ENCODE measurements around the gene AQP3.

The AQP3 gene

GRCh38 chr9:33447799-33448553 is 583 bp upstream of the AQP3 start:
- intact Hi-C loops (cut with DNase I), result no loop called here
- no peak for DNase-seq

- DNase-seq, result no peak
- intact Hi-C loops (cut with DNase I), result no loop called here
Observed at GRCh38 chr9:33446240-33446945, 1.0 kb downstream of the AQP3 start.

DNA sequence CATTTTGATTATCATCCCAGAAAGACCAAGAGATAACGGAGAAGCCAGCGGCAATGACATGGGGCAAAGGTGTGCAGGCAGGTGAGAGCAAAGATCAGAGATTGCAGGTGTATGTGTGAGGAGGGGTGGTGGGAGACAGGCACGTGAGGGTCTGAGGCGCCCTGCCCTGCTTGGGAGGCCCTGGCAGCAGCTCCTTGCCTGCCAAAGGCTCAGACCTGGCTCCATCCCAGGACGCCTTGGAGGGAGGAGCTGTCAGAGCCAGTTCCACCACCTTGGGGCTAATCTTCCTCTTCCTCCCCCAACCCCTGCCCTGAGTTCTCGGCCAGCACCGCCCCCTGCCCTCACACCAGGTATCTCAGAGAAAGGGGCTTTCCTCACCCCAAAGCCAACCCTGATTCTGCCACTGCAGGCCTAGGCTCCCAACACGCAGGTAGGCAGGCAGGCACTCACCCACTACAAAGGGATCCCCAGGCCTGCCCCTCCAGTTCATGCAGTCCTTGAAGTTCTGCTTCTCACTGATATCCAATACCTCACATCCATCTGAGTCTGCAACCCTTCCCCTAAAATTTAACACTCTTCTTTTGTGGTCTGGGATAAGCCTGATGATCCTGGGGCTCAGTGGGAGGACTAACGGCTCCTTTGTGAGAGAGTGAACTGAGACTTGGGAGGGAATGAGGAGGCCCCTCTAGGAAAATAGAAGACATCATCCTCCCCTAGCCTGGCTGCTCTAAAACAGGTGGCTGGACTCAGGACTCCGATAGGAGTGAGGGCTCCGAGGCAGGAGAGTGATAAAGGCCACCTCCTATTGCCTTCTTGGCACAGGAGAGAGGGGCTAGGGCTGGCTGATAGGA is 1.8 kb downstream of the AQP3 start:
- intact Hi-C loops (cut with DNase I), result no loop called here
- DNase-seq, result no peak

- DNase-seq, result no peak
- intact Hi-C loops (cut with DNase I), result no loop called here
Observed at GRCh38 chr9:33443464-33444154, 3.8 kb downstream of the AQP3 start.

GRCh38 chr9:33443047-33443446 is 4.3 kb downstream of the AQP3 start:
- intact Hi-C loops (cut with DNase I), result no loop called here
- DNase-seq, result no peak

GRCh38 chr9:33442125-33442524 is 5.3 kb downstream of the AQP3 start:
- DNase-seq, result no peak
- intact Hi-C loops (cut with DNase I), result no loop called here

GRCh38 chr9:33440609-33441008 is 6.8 kb downstream of the AQP3 start:
- DNase-seq, result no peak
- intact Hi-C loops (cut with DNase I), result no loop called here

DNA sequence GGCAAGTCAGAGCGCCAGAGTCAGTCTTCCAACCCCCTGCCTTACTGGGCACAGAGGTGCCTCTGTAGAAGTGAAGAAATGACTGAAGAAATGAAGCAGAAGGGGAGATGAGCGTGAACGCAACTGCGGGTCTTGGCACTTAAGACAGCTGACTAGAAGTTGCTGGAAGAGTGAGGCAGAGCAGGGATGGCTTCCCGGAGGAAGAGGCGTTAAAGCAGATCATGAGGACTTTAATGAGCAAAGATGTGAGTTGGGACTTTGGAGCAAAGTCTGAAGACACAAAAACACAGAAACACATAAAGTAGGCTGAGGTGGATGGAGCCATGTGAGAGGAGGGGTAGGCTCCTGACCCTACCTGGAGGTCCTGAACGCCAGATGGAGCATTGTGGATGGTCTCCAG is 7.2 kb downstream of the AQP3 start:
- DNase-seq, result no peak
- intact Hi-C loops (cut with DNase I), result no loop called here

GRCh38 chr9:33439731-33440130 is 7.7 kb downstream of the AQP3 start:
- DNase-seq, result no peak
- intact Hi-C loops (cut with DNase I), result no loop called here

GRCh38 chr9:33438926-33439680 is 8.3 kb downstream of the AQP3 start:
- intact Hi-C loops (cut with DNase I), result no loop called here
- DNase-seq, result no peak

DNA sequence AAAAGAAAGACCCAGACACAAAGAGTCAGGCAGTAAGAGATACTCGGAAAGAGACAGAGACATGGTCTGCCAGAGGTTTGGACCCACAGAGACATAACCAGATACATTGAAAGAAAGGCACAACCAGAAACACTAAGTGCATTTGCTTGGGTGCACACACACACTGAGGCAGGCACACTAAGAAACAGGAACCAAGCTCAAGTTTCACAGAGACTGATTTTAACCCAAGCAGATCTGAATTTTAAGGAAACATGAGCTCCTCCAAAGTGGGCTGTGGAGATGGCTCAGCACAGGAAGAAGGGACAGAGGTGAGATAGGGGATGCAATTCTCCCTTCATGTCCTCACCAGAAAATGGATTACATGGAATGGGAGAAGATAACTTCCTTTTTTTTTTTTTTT is 9.5 kb downstream of the AQP3 start:
- intact Hi-C loops (cut with DNase I), result no loop called here
- DNase-seq, result no peak

GRCh38 chr9:33437205-33437604 is 10.2 kb downstream of the AQP3 start:
- no peak for DNase-seq
- intact Hi-C loops (cut with DNase I), result no loop called here

GRCh38 chr9:33436445-33436844 is 10.9 kb downstream of the AQP3 start:
- intact Hi-C loops (cut with DNase I), result no loop called here

DNA sequence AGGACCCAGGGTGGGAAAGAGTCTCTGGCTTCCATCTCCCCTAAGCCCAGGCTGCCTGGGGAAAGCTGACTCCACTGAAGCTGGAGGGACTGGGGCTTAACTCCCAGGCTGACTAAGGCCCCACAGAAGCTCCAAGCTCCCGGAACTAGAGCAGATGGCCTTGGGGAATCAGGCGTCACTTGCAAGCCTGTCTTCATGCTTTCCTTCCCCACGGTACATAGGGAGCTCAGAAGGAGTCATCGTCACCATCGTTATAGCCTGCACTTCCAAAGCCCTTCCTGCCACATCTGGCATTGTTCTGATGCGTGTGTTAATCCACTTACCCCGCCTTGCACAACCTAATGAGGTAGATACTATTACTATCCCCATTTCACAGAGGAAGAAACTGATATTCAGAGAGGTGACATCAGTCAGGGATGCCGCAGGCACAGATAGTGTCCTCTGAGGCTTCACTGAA is 11.5 kb downstream of the AQP3 start:
- no peak for DNase-seq
- intact Hi-C loops (cut with DNase I), result no loop called here

More at GRCh38 chr9:33436445-33436844, 10.9 kb downstream of the AQP3 start:
- no peak for DNase-seq

GRCh38 chr9:33434317-33435105 is 12.9 kb downstream of the AQP3 start:
- no peak for DNase-seq
- intact Hi-C loops (cut with DNase I), result no loop called here

GRCh38 chr9:33433871-33434270 is 13.5 kb downstream of the AQP3 start:
- intact Hi-C loops (cut with DNase I), result no loop called here
- no peak for DNase-seq

DNA sequence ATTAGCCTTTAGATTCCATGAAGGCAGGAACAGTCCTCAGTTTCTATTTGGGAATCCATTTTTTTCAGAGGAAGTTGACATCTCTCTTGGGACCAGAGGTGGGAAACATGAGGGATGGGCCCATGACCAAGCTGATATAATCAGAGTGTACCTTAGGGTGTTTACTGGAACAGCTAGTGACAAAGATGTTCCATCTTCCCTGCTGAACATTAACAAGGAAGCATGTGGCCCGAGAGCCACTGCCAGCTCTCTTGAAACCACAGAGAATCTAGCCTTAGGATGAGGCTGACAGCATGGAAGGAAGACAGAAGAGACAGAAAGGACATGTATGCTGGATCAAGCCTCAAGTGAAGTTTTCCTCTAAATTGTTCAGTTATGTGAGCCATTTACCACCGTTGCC is 16.0 kb downstream of the AQP3 start:
- intact Hi-C loops (cut with DNase I), result no loop called here
- no peak for DNase-seq

DNA sequence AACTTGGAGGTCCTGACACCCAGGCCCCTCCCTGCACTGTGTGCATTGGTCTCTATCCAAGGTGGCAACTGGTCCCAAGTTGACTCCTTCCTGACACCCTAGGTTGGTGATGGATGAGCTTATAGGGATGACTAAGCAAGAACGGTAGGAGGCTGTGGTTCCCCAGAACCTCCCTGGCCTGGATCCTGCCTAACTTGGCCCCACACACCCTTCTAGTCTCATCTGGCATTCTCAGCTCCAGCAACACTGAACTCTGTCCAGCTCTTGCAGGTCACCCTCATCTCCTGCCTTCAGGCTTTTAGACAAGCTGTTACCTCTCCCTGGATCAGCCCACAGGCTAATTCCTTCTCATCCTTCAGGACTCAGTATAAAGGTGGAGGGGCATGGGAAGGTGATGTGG is 16.5 kb downstream of the AQP3 start:
- intact Hi-C loops (cut with DNase I), result no loop called here
- no peak for DNase-seq

Measured in head of caudate nucleus (tissue), 42 donors.